ENCODE measurements around the gene HCRTR1.

The HCRTR1 gene

DNA sequence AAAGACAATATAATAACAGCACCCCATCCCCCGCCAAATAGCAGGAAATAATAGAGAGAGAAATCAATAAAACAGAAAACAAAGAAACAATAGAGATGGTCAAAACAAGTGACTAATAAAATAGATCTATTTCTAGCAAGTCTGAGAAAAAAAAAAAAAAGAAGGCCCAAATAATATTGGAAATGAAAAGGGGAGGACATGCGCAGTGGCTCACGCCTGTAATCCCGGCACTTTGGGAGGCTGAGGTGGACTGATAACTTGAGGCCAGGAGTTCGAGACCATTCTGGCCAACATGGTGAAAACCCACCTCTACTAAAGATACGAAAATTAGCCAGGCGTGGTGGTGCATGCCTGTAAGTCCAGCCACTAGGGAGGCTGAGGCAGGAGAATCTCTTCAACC, 18.5 kb upstream of the HCRTR1 start:
- DNase-seq = no peak

- no peak for DNase-seq
Observed at GRCh38 chr1:31600641-31601040, 16.8 kb upstream of the HCRTR1 start.

- no peak for DNase-seq
Observed at GRCh38 chr1:31602081-31602480, 15.4 kb upstream of the HCRTR1 start.

DNA sequence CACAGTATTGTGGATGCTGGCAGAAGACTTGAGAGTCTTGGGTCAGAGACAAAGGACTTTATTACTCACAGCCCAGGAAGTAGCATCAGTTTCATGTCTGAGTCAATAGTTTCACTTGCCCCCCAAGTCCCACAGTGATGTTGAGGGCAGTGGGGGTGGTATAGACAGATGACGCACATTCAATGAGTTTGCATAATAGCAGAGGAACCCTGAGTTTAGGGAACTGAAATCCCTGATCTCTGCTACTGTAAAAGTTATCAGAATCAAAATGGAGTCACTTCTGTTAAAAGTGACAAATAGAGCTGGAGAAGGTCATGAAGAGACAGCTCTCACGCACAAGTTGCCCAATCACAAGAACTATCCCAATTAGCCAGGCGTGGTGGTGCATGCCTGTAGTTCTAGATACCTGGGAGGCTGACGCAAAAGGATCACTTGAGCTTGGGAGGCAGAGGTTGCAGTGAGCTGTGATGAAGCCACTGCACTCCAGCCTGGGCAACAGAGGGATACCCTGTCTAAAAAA, 11.5 kb upstream of the HCRTR1 start:
- no peak for DNase-seq

- no peak for DNase-seq
Observed at GRCh38 chr1:31607360-31607759, 10.1 kb upstream of the HCRTR1 start.

GRCh38 chr1:31609514-31610118, 7.9 kb upstream of the HCRTR1 start:
- DNase-seq = no peak

GRCh38 chr1:31614414-31615005, 3.0 kb upstream of the HCRTR1 start:
- no peak for DNase-seq

GRCh38 chr1:31615414-31615813, 2.1 kb upstream of the HCRTR1 start:
- DNase-seq = no peak

- DNase-seq = no peak
Observed at GRCh38 chr1:31615939-31616338, 1.6 kb upstream of the HCRTR1 start.

DNA sequence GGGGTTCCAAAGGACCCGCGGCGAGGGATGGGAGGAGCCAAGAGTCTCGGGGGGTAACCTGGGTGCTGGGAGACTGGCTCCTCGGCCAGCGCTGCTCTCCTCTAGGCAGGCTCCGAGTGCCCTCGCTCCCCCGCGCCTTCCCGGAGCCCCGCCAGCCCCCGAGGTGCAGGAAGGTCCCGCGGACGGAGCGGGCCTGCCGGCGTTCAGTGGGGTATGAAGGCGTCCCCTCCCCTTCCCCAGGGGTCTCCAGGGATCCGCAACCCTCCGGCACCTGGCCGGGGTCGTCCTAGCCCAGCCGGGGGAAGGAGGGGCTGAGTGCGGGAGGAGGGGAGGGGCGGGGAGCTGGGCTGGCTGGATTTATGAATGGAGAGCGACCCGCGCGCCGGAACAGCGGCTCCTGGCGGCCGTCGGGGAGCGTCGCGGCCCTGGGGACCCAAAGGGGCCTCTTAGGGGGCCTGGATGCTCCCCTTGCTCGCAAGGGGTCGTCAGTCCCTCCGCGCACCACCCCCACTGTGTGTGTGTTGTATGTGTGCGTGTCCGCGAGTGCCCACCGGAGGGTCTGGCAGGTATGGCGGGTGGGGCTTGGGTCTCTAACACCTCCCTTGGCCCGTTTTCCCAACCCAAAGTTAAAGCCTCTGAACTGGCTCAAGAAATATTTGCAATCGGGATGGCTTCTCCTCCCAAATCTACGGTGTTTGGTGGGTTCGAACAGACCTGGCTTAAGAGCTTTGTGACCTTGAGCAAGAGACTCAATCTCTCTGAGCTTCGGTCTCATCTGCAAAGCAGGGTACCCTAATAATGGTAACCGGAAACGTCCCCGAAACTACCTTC, 642 bp downstream of the HCRTR1 start:
- peak in 1 of 2 experiments; percentile 63 for DNase-seq

DNA sequence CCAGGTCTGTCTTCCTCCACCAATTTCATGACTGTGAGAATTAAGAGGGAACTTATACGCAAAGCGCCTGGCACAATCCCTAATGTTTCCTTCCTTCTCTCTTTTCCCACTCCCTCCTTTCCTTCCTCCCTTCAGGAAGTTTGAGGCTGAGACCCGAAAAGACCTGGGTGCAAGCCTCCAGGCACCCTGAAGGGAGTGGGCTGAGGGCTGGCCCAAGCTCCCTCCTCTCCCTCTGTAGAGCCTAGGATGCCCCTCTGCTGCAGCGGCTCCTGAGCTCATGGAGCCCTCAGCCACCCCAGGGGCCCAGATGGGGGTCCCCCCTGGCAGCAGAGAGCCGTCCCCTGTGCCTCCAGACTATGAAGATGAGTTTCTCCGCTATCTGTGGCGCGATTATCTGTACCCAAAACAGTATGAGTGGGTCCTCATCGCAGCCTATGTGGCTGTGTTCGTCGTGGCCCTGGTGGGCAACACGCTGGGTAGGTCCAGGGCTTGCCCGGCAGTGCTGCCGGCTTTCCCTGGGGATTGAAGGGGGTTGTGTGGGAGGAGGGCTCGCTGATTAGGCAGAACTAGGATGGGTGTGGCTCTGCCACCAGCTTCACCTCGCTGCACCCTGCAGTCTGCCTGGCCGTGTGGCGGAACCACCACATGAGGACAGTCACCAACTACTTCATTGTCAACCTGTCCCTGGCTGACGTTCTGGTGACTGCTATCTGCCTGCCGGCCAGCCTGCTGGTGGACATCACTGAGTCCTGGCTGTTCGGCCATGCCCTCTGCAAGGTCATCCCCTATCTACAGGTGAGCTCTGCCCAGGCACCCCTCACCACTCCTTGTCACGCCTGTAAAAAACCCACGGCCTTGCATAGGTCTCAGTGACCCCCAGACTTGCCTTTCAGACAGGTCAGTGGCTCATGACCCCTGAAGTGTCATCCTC, 1.7 kb downstream of the HCRTR1 start:
- DNase-seq = no peak

- no peak for DNase-seq
Observed at GRCh38 chr1:31620631-31621497, 3.4 kb downstream of the HCRTR1 start.

- DNase-seq = no peak
Observed at GRCh38 chr1:31621498-31621820, 4.0 kb downstream of the HCRTR1 start.

- peak in 1 of 2 experiments; percentile 21 for DNase-seq
Observed at GRCh38 chr1:31621847-31622730, 4.6 kb downstream of the HCRTR1 start.

GRCh38 chr1:31623365-31623764, 5.9 kb downstream of the HCRTR1 start:
- DNase-seq = no peak

DNA sequence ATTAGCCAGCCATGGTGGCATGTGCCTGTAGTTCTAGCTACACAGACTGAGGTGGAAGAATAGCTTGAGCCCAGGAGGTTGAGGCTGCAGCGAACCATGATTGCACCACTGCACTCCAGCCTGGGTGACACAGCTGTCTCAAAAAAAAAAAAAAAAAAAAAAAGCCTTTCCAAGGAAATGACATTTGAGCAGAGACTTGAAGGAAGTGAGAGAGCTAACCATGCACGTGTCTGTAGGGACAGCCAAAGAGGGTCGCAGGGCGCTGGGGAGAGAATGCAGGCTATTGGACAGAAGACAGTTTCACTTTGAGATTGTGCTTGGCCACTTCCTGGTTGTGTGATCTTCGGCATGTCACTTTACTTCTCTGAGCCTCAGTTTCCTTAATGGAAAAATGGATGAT, 6.8 kb downstream of the HCRTR1 start:
- DNase-seq = no peak

- no peak for DNase-seq
Observed at GRCh38 chr1:31624731-31625514, 7.4 kb downstream of the HCRTR1 start.

DNA sequence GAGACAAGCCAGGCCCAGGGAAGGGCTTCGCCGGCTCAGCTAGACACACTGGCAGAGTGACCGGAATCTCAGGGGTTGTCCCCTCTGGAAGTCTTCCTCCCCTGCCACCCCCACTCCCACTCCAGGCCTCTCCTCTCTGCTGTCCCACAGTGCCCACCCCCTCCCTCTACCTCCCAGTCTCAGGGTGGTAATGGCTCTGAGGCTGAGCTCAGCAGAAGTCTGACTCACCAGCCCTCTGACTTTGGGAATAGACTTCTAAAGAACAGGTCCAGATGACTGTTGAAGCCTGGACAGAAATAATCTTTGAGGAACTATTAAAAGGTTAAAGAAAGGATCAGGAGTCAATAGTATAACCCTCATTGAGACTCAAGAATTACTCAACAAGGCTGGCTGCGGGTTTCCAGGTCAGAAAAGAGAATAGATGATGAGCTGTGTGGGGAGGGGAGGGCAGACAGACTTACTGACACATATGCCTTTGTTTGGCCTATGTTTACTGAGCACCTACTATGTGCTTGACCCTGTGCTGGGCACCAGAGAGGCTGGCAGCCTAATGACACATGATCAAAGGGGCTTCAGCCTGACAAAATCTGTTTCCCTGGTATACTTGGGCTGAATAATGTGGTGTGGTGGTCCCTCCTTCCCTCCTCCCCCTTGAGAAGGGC, 8.2 kb downstream of the HCRTR1 start:
- no peak for DNase-seq
